DMS114 treated with DMSO at 0.1 percent for 48 hours (cell line): ENCODE results near the gene RPGRIP1.
A peak's percentile ranks its signal among the peaks of the same experiment; 100 is the strongest.
"Not testable (repeated sequence)": the region's sequence is repeated elsewhere in the genome, so short reads cannot be mapped to it uniquely, and the experiment has no call there.

Experiments
- DNase-seq: peaks from one replicate; lab custom pipeline; 2025; ENCODE audit not compliant: unreplicated experiment; lab: John Stamatoyannopoulos, UW

RPGRIP1 gene

GRCh38 chr14:21258005-21258888, 21.6 kb upstream of the RPGRIP1 start:
- no peak for DNase-seq

GRCh38 chr14:21258889-21259787, 20.7 kb upstream of the RPGRIP1 start:
- no peak for DNase-seq

- no peak for DNase-seq
These were observed 18.1 kb upstream of the RPGRIP1 start for GRCh38 chr14:21261824-21262223.

GRCh38 chr14:21262410-21262809, 17.5 kb upstream of the RPGRIP1 start:
- DNase-seq, result no peak

GRCh38 chr14:21263284-21264024, 16.4 kb upstream of the RPGRIP1 start:
- DNase-seq, result no peak

GRCh38 chr14:21264025-21264801, 15.7 kb upstream of the RPGRIP1 start:
- no peak for DNase-seq

- no peak for DNase-seq
These were observed 12.4 kb upstream of the RPGRIP1 start for GRCh38 chr14:21267431-21267845.

GRCh38 chr14:21267886-21268616, 11.8 kb upstream of the RPGRIP1 start:
- no peak for DNase-seq

GRCh38 chr14:21268617-21269251, 11.1 kb upstream of the RPGRIP1 start:
- DNase-seq, result peak; percentile 21

GRCh38 chr14:21269252-21270046, 10.4 kb upstream of the RPGRIP1 start, which contains the start of gene HNRNPC:
HNRNPC (minus strand) TSS chr14:21269442; CDS start chr14:21234193, 35,249 bp downstream.
- peak; percentile 98 for DNase-seq

GRCh38 chr14:21272661-21273060, 7.2 kb upstream of the RPGRIP1 start:
- not testable (repeated sequence) for DNase-seq

- no peak for DNase-seq
These were observed 4.5 kb upstream of the RPGRIP1 start for GRCh38 chr14:21275261-21275858.

GRCh38 chr14:21278632-21279031, 1.3 kb upstream of the RPGRIP1 start:
- DNase-seq, result no peak

- not testable (repeated sequence) for DNase-seq
These were observed 2.0 kb downstream of the RPGRIP1 start for GRCh38 chr14:21281917-21282316.

- not testable (repeated sequence) for DNase-seq
These were observed 6.6 kb downstream of the RPGRIP1 start for GRCh38 chr14:21286516-21286915.

GRCh38 chr14:21287168-21287567, 7.3 kb downstream of the RPGRIP1 start:
- no peak for DNase-seq

GRCh38 chr14:21294026-21294425, 14.1 kb downstream of the RPGRIP1 start:
- DNase-seq, result not testable (repeated sequence)

- no peak for DNase-seq
These were observed 18.5 kb downstream of the RPGRIP1 start for GRCh38 chr14:21298358-21298757.
